Activated CD4-positive, alpha-beta T cell treated with anti-CD3 and anti-CD28 coated beads, Interleukin-2, amount 50 U/mL, for 16 hours (primary cell): ENCODE data around the gene MCAT.

Experiments used
- DNase-seq: peaks from one replicate; pipeline ENCODE4 v3.0.0-alpha.2; 2020

The MCAT gene

DNA sequence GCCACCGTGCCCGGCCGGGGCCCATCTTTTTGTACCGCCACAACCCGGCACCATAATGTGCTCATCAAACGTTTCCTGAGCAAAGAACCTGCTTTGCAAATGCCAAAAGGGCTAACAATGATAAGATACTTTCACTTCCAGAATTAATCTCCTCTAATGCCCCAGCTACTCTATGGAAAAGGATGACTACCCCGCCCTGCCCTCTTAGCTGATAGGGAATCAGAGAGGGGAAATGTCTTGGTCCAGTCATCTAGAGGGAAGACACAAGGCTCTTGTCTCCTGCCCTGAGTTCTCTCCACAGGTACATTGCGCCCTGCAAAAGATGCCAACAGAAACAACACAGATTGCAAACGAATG is 54.6 kb downstream of the MCAT start:
- peak; percentile 22 for DNase-seq

GRCh38 chr22:43085658-43086606 is 57.3 kb downstream of the MCAT start:
- peak; percentile 30 for DNase-seq
